GM23338 (cell line): ENCODE data around the gene SLC22A16. TPM values are rescaled to one million over a fixed set of nuclear protein-coding genes. Genes with fewer than 3 reads are reported as not detected.

ENCODE experiments used
- ATAC-seq: fragments of 200-7000 bp; cut with Tn5 transposase; 3 replicates; pipeline ENCODE4 v1.9.1; 2020
- DNase-seq: peaks from one replicate; pipeline ENCODE4 v3.0.0-alpha.2; 2015; ENCODE audit warnings: low spot score
- H2AFZ ChIP-seq: fragments of 200-600 bp; sonication (generic); 2 replicates; pipeline ENCODE4 v1.8.0; 2016; ENCODE audit warnings: antibody characterized with exemption, mild to moderate bottlenecking, moderate library complexity
- H3F3A ChIP-seq: fragments of 200-600 bp; sonication (generic); replicated peaks from 2 replicates; pipeline ENCODE4 v1.8.0; 2017; ENCODE audit warnings: antibody characterized with exemption, mixed run types, low read depth
- H3K27ac ChIP-seq: fragments of 200-600 bp; sonication (generic); 2 replicates; pipeline ENCODE4 v1.6.1; 2016; ENCODE audit warnings: low read depth
- H3K27me3 ChIP-seq: fragments of 200-600 bp; sonication (generic); 2 replicates; pipeline ENCODE4 v1.8.0; 2016; ENCODE audit warnings: mild to moderate bottlenecking, mixed run types, moderate library complexity; ENCODE audit not compliant: insufficient read depth
- H3K36me3 ChIP-seq: fragments of 200-600 bp; sonication (generic); 2 replicates; pipeline ENCODE4 v1.8.0; 2016; ENCODE audit warnings: mild to moderate bottlenecking; ENCODE audit not compliant: insufficient read depth
- H3K4me1 ChIP-seq: fragments of 200-600 bp; sonication (generic); 2 replicates; pipeline ENCODE4 v1.8.0; 2016; ENCODE audit warnings: mild to moderate bottlenecking, moderate library complexity; ENCODE audit not compliant: insufficient read depth
- H3K4me2 ChIP-seq: fragments of 200-600 bp; sonication (generic); 2 replicates; pipeline ENCODE4 v1.7.1; 2017; ENCODE audit warnings: mixed run types
- H3K4me3 ChIP-seq: fragments of 200-600 bp; sonication (generic); 2 replicates; pipeline ENCODE4 v1.6.1; 2016; ENCODE audit warnings: mixed run types
- H3K79me2 ChIP-seq: fragments of 200-600 bp; sonication (generic); replicated peaks from 2 replicates; pipeline ENCODE4 v1.8.0; 2017; ENCODE audit warnings: mild to moderate bottlenecking; ENCODE audit not compliant: insufficient read depth
- H3K9me2 ChIP-seq: fragments of 200-600 bp; sonication (generic); 2 replicates; pipeline ENCODE4 v1.8.0; 2017; ENCODE audit not compliant: insufficient read depth
- H4K20me1 ChIP-seq: fragments of 200-600 bp; sonication (generic); replicated peaks from 2 replicates; pipeline ENCODE4 v1.8.0; 2017; ENCODE audit warnings: mild to moderate bottlenecking; ENCODE audit not compliant: insufficient read depth
- H3K27ac Mint-ChIP-seq: 2 replicates; pipeline ENCODE4 v1.8.0; 2020; ENCODE audit warnings: inconsistent platforms, mild to moderate bottlenecking, moderate library complexity, mixed read lengths
- H3K27me3 Mint-ChIP-seq: 3 replicates; pipeline ENCODE4 v1.8.0; 2022; ENCODE audit warnings: low read depth, mild to moderate bottlenecking, moderate library complexity, mixed read lengths, inconsistent platforms; ENCODE audit not compliant: insufficient read depth, poor library complexity
- H3K36me3 Mint-ChIP-seq: 3 replicates; pipeline ENCODE4 v1.8.0; 2021; ENCODE audit warnings: low read depth, mild to moderate bottlenecking, inconsistent platforms, moderate library complexity, mixed read lengths
- H3K4me1 Mint-ChIP-seq: 3 replicates; pipeline ENCODE4 v1.8.0; 2020; ENCODE audit warnings: mild to moderate bottlenecking, inconsistent platforms, mixed read lengths
- H3K4me3 Mint-ChIP-seq: 3 replicates; pipeline ENCODE4 v1.8.0; 2021; ENCODE audit warnings: moderate library complexity, mild to moderate bottlenecking, inconsistent platforms, mixed read lengths
- H3K9me3 Mint-ChIP-seq: 3 replicates; pipeline ENCODE4 v1.8.0; 2020; ENCODE audit warnings: moderate library complexity, mild to moderate bottlenecking, inconsistent platforms, mixed read lengths
- CREB1 ChIP-seq: fragments of 250-450 bp; sonication (Bioruptor Pico); IDR thresholded peaks from 2 replicates; pipeline ENCODE4 v1.5.0; 2020; ENCODE audit warnings: low read depth, mild to moderate bottlenecking, moderate library complexity
- CTCF ChIP-seq, 2 experiments: fragments of 200-600 bp in 1 of 2; sonication (generic) in 1 of 2; conservative IDR thresholded peaks; 2 replicates each; pipeline versions ENCODE4 v1.5.1 to v1.6.1; 2016 to 2017; ENCODE audit warnings: antibody characterized with exemption in 2 of 2, low read depth in 2 of 2, mild to moderate bottlenecking in 2 of 2, moderate library complexity in 1 of 2
- ETS1 ChIP-seq: IDR thresholded peaks from 2 replicates; pipeline ENCODE4 v1.6.1; 2016; ENCODE audit warnings: antibody characterized with exemption
- EZH2phosphoT487 ChIP-seq: fragments of 200-600 bp; sonication (generic); IDR thresholded peaks from one replicate; pipeline ENCODE4 v1.8.1; 2018; ENCODE audit warnings: antibody characterized with exemption; ENCODE audit not compliant: unreplicated experiment
- POLR2AphosphoS5 ChIP-seq: IDR thresholded peaks from 2 replicates; pipeline ENCODE4 v1.6.1; 2016; ENCODE audit warnings: antibody characterized with exemption, low read depth
- REST ChIP-seq: IDR thresholded peaks from one replicate; pipeline ENCODE4 v1.6.1; 2018; ENCODE audit warnings: antibody characterized with exemption; ENCODE audit not compliant: unreplicated experiment
- ZNF114 ChIP-seq: fragments of 250-450 bp; sonication (Bioruptor Pico); IDR thresholded peaks from 2 replicates; pipeline ENCODE4 v1.5.0; 2020; ENCODE audit warnings: mild to moderate bottlenecking, moderate library complexity
- ZNF331 ChIP-seq: fragments of 250-450 bp; sonication (Bioruptor Pico); IDR thresholded peaks from 2 replicates; pipeline ENCODE4 v1.5.0; 2020; ENCODE audit warnings: low read depth, mild to moderate bottlenecking, moderate library complexity
- polyA plus RNA-seq: library from polyadenylated mRNA; unstranded; fragments of >200 nt; fragmentation: Nextera tagmentation; extraction: Ambion mirVana; gene quantifications from 2 replicates; pipeline ENCODE4 v1.2.1, GENCODE V29; 2016
- total RNA-seq: library from RNA; depleted of rRNA; stranded (reverse); fragments of >200 nt; shearing (Covaris generic); gene quantifications from 2 replicates; pipeline ENCODE4 v1.2.3, GENCODE V29; 2014

Gene SLC22A16
- total and polyA plus RNA-seq, 2 experiments from 2014 or later: 0.37 to 0.42 TPM

GRCh38 chr6:110524305-110524704, 47.9 kb upstream of the SLC22A16 start (continued):
- TF ChIP-seq CTCF (conservative IDR thresholded peaks at IDR 0.05; ENCODE audit: low read depth in 2 of 2) (no peak), ZNF114 (CRISPR knock-in tag) (no peak), CREB1 (CRISPR knock-in tag) (no peak), REST (no peak), POLR2AphosphoS5 (no peak), EZH2phosphoT487 (no peak)

- no peak overlapping the region for H2AFZ ChIP-seq
- no peaks in the 10 kb centered on the region for H3F3A ChIP-seq
- Mint-ChIP-seq H3K9me3 (no peaks in the 10 kb centered on the region), H3K27ac (no peak overlapping the region), H3K36me3 (no peaks in the 10 kb centered on the region), H3K27me3 (no peaks in the 10 kb centered on the region), H3K4me1 (peaks cover 15% of the 10 kb centered on the region), H3K4me3 (no peak overlapping the region)
- DNase-seq (no peak), ATAC-seq (no peak)
- no peaks in the 10 kb centered on the region for H3K9me2 ChIP-seq
- no peaks in the 10 kb centered on the region for H3K27me3 ChIP-seq
- TF ChIP-seq CTCF (conservative IDR thresholded peaks at IDR 0.05; ENCODE audit: low read depth in 2 of 2): no peak
- TF ChIP-seq ZNF331: no peak
- no peak for TF ChIP-seq ETS1
- H3K36me3 ChIP-seq: no peaks in the 10 kb centered on the region
- no peaks in the 10 kb centered on the region for H4K20me1 ChIP-seq
- H3K79me2 ChIP-seq: no peaks in the 10 kb centered on the region
- peaks cover 9% of the 10 kb centered on the region; the same call in 1 of the 2 replicates for H3K4me1 ChIP-seq
- no peak overlapping the region for H3K4me3 ChIP-seq
- no peak overlapping the region for H3K27ac ChIP-seq
- H3K4me2 ChIP-seq: no peak overlapping the region
These were observed 47.1 kb upstream of the SLC22A16 start for GRCh38 chr6:110523451-110524021.
